BE2C (cell line): Measurements from ENCODE around the gene PID1.

Experiments used
- DNase-seq: peaks from one replicate; pipeline ENCODE4 v3.0.0-alpha.2; 2020
- H3K27me3 ChIP-seq: fragments of 250-450 bp; sonication (Bioruptor Pico); 2 replicates; pipeline ENCODE4 v1.5.1; 2020; ENCODE audit warnings: mild to moderate bottlenecking
- H3K36me3 ChIP-seq: fragments of 250-450 bp; sonication (Bioruptor Pico); 2 replicates; pipeline ENCODE4 v1.5.1; 2020; ENCODE audit warnings: mild to moderate bottlenecking
- H3K4me1 ChIP-seq: fragments of 250-450 bp; sonication (Bioruptor Pico); 2 replicates; pipeline ENCODE4 v1.5.1; 2020
- H3K4me3 ChIP-seq: 2 replicates; pipeline ENCODE4 v1.5.1; 2011; ENCODE audit warnings: low read depth, low read length
- H3K9me3 ChIP-seq: fragments of 250-450 bp; sonication (Bioruptor Pico); 2 replicates; pipeline ENCODE4 v1.5.1; 2020
- CTCF ChIP-seq: IDR thresholded peaks from 2 replicates; pipeline ENCODE4 v1.5.1; 2012; ENCODE audit warnings: mild to moderate bottlenecking, low read depth, low read length

The PID1 gene

GRCh38 chr2:229073935-229074334 is 197.2 kb downstream of the PID1 start:
- Histone ChIP-seq H3K27me3 (no peaks in the 10 kb centered on the region), H3K36me3 (no peaks in the 10 kb centered on the region), H3K4me3 (no peak overlapping the region), H3K4me1 (no peaks in the 10 kb centered on the region), H3K9me3 (no peaks in the 10 kb centered on the region)
- no peak for DNase-seq
- no peak for TF ChIP-seq CTCF

- Histone ChIP-seq H3K27me3 (no peaks in the 10 kb centered on the region), H3K4me1 (no peaks in the 10 kb centered on the region)
Measured at GRCh38 chr2:229071292-229071976, 199.7 kb downstream of the PID1 start.

GRCh38 chr2:229066121-229066715 is 204.9 kb downstream of the PID1 start:
- peaks cover 3% of the 10 kb centered on the region for H3K9me3 ChIP-seq
- no peak for TF ChIP-seq CTCF

More at GRCh38 chr2:229071292-229071976, 199.7 kb downstream of the PID1 start:
- Histone ChIP-seq H3K4me3 (no peak overlapping the region), H3K9me3 (no peaks in the 10 kb centered on the region; the same call in 1 of the 2 replicates), H3K36me3 (no peaks in the 10 kb centered on the region)
- no peak for DNase-seq
- TF ChIP-seq CTCF, result no peak

GRCh38 chr2:229064749-229065148 is 206.3 kb downstream of the PID1 start:
- no peak for TF ChIP-seq CTCF
- Histone ChIP-seq H3K9me3 (peaks cover 3% of the 10 kb centered on the region), H3K36me3 (no peaks in the 10 kb centered on the region), H3K4me3 (no peak overlapping the region), H3K27me3 (no peaks in the 10 kb centered on the region), H3K4me1 (no peaks in the 10 kb centered on the region)
- DNase-seq, result no peak

More at GRCh38 chr2:229066121-229066715, 204.9 kb downstream of the PID1 start:
- Histone ChIP-seq H3K4me1 (no peaks in the 10 kb centered on the region), H3K36me3 (no peaks in the 10 kb centered on the region), H3K27me3 (no peaks in the 10 kb centered on the region), H3K4me3 (no peak overlapping the region)
- no peak for DNase-seq

GRCh38 chr2:229060147-229060546 is 210.9 kb downstream of the PID1 start:
- H3K4me3 ChIP-seq, result no peak overlapping the region
- H3K9me3 ChIP-seq, result peaks cover 4% of the 10 kb centered on the region; the same call in 1 of the 2 replicates
- H3K4me1 ChIP-seq, result no peaks in the 10 kb centered on the region
- no peaks in the 10 kb centered on the region for H3K27me3 ChIP-seq
- no peak for DNase-seq
- no peak for TF ChIP-seq CTCF
- H3K36me3 ChIP-seq, result no peaks in the 10 kb centered on the region
